Endothelial cell of umbilical vein (primary cell): ENCODE results near the gene CELF5. TPM values are rescaled to one million over a fixed set of nuclear protein-coding genes. Genes with fewer than 3 reads are reported as not detected.

Experiments
- BruUV-seq: library from RNA; stranded (reverse); fragments of 400-500 nt; replicated peaks from 2 replicates; lab custom pipeline; 2021; lab: Mats Ljungman, UMichigan
- CTCF ChIA-PET: fragments of 300-600, 350-600 bp; sonication (Branson Sonifier 250); formaldehyde crosslinking; loops from one replicate; lab custom pipeline; 2021; ENCODE audit warnings: antibody characterized with exemption, inconsistent platforms; lab: Charles Lee
- POLR2A ChIA-PET: fragments of 300-600, 350-600 bp; sonication (Branson Sonifier 250); formaldehyde crosslinking; loops from one replicate; lab custom pipeline; 2021; ENCODE audit warnings: antibody characterized with exemption, inconsistent platforms; lab: Charles Lee
- DNase-seq: peaks from one replicate; pipeline ENCODE4 v3.0.0-alpha.2; 2011; ENCODE audit warnings: low read depth, low spot score
- FAIRE-seq: peaks from 2 replicates; lab custom pipeline; 2011; peaks lifted over from hg19 to GRCh38; lab: Jason Lieb, UNC
- H2AFZ ChIP-seq: 2 replicates; pipeline ENCODE4 v1.6.0; 2012; ENCODE audit warnings: low read depth, low read length, control low read depth, inconsistent platforms
- H3K27ac ChIP-seq: 2 replicates; pipeline ENCODE4 v1.5.1; 2011; ENCODE audit warnings: low read depth, mild to moderate bottlenecking, control low read depth, low read length, moderate library complexity; ENCODE audit not compliant: insufficient read depth
- H3K27me3 ChIP-seq, 2 experiments: 2 replicates each; pipeline versions ENCODE4 v1.6.0 to v1.6.1; 2011; ENCODE audit warnings: low read length in 2 of 2, mixed read lengths in 1 of 2; ENCODE audit not compliant: control insufficient read depth in 2 of 2, insufficient read depth in 2 of 2
- H3K36me3 ChIP-seq, 2 experiments: 2 replicates in 1 of 2; 3 replicates in 1 of 2; pipeline ENCODE4 v1.5.1; 2011; ENCODE audit warnings: low read length in 2 of 2, mild to moderate bottlenecking in 1 of 2, moderate library complexity in 1 of 2; ENCODE audit not compliant: control insufficient read depth in 2 of 2, insufficient read depth in 2 of 2; ENCODE audit errors: extremely low read depth in 1 of 2
- H3K4me1 ChIP-seq: 3 replicates; pipeline ENCODE4 v1.5.1; 2011; ENCODE audit warnings: mild to moderate bottlenecking, low read length; ENCODE audit not compliant: control insufficient read depth, insufficient read depth; ENCODE audit errors: extremely low read depth
- H3K4me2 ChIP-seq: 2 replicates; pipeline ENCODE4 v1.6.1; 2011; ENCODE audit warnings: low read length, control low read depth, mixed read lengths; ENCODE audit not compliant: insufficient read depth
- H3K4me3 ChIP-seq, 3 experiments: fragments of 200-600 bp in 1 of 3; sonication (generic), shearing (Covaris generic) in 1 of 3; replicated peaks in 1 of 3; 2 replicates each; pipeline ENCODE4 v1.5.1; 2011 to 2016; ENCODE audit warnings: control low read depth in 3 of 3, low read length in 3 of 3, mild to moderate bottlenecking in 2 of 3, inconsistent platforms in 1 of 3, low read depth in 1 of 3, moderate library complexity in 1 of 3; ENCODE audit not compliant: insufficient read depth in 1 of 3
- H3K79me2 ChIP-seq: 2 replicates; pipeline ENCODE4 v1.6.0; 2012; ENCODE audit warnings: low read length, inconsistent platforms; ENCODE audit not compliant: control insufficient read depth, insufficient read depth
- H3K9ac ChIP-seq: replicated peaks from 2 replicates; pipeline ENCODE3; 2011; ENCODE audit warnings: low read length, control low read depth; ENCODE audit not compliant: insufficient read depth; ENCODE audit errors: extremely low read depth
- H3K9me1 ChIP-seq: replicated peaks from 3 replicates; pipeline ENCODE4 v1.6.0; 2011; ENCODE audit warnings: mild to moderate bottlenecking, low read length; ENCODE audit not compliant: control insufficient read depth, insufficient read depth; ENCODE audit errors: extremely low read depth
- H3K9me3 ChIP-seq: replicated peaks from 2 replicates; pipeline ENCODE4 v1.5.1; 2012; ENCODE audit warnings: low read length, inconsistent platforms; ENCODE audit not compliant: control insufficient read depth, insufficient read depth
- H4K20me1 ChIP-seq: replicated peaks from 2 replicates; pipeline ENCODE3; 2011; ENCODE audit warnings: mild to moderate bottlenecking, low read length; ENCODE audit not compliant: control insufficient read depth, insufficient read depth; ENCODE audit errors: extremely low read depth
- CTCF ChIP-seq, 2 donors: IDR thresholded peaks; 1 replicate in 1 of 2; 2 replicates in 1 of 2; pipeline ENCODE4 v1.5.1; 2011; ENCODE audit warnings: low read length in 2 of 2, mild to moderate bottlenecking in 2 of 2, moderate library complexity in 2 of 2, control low read depth in 1 of 2, inconsistent platforms in 1 of 2, low read depth in 1 of 2; ENCODE audit not compliant: insufficient read depth in 1 of 2; ENCODE audit errors: extremely low read depth in 1 of 2
- EZH2 ChIP-seq: IDR thresholded peaks from 2 replicates; pipeline ENCODE4 v1.6.1; 2012; ENCODE audit warnings: borderline replicate concordance, low read depth, mild to moderate bottlenecking, moderate library complexity, low read length, inconsistent platforms; ENCODE audit not compliant: severe bottlenecking
- FOS ChIP-seq: IDR thresholded peaks from 2 replicates; pipeline ENCODE4 v1.6.1; 2011; ENCODE audit warnings: mild to moderate bottlenecking, low read length, moderate library complexity, borderline replicate concordance; ENCODE audit not compliant: insufficient read depth
- GATA2 ChIP-seq: IDR thresholded peaks from 2 replicates; pipeline ENCODE4 v1.7.0; 2011; ENCODE audit warnings: low read depth, mild to moderate bottlenecking, moderate library complexity, mixed read lengths, low read length; ENCODE audit not compliant: insufficient read length, insufficient read depth
- JUN ChIP-seq: IDR thresholded peaks from 2 replicates; pipeline ENCODE4 v1.6.1; 2011; ENCODE audit warnings: borderline replicate concordance, low read depth; ENCODE audit not compliant: insufficient read length, insufficient read depth
- MAX ChIP-seq: IDR thresholded peaks from 2 replicates; pipeline ENCODE4 v1.6.1; 2011; ENCODE audit not compliant: insufficient read depth, insufficient read length
- MYC ChIP-seq: IDR thresholded peaks from one replicate; pipeline ENCODE4 v1.6.1; 2011; ENCODE audit warnings: mild to moderate bottlenecking, low read depth, low read length
- POLR2A ChIP-seq: IDR thresholded peaks from 2 replicates; pipeline ENCODE4 v1.6.1; 2012; ENCODE audit warnings: low read depth, mild to moderate bottlenecking, control low read depth, low read length
- POLR2AphosphoS5 ChIP-seq: IDR thresholded peaks from 2 replicates; pipeline ENCODE4 v1.6.1; 2012; ENCODE audit warnings: low read depth, mild to moderate bottlenecking, control low read depth, low read length, moderate library complexity; ENCODE audit not compliant: insufficient read depth
- dilution Hi-C: fragments of 300-500 bp; cut with MboI; formaldehyde crosslinking; loops from one replicate; pipeline ENCODE4 v1.15.0; 2019; ENCODE audit warnings: low sequenced_read_pairs; ENCODE audit not compliant: extremely low pct_ligation_motif_present
- intact Hi-C: fragments of 100-400 bp; cut with micrococcal nuclease; formaldehyde crosslinking; loops from one replicate; pipeline ENCODE4 v1.10.0; 2022
- polyA plus RNA-seq, 4 experiments: library from polyadenylated mRNA; depleted of rRNA in 3 of 4; stranded (reverse) in 3 of 4; unstranded in 1 of 4; fragments of >200 nt; gene quantifications; 2 replicates each; pipeline versions ENCODE4 v1.2.1 to v1.2.3, GENCODE V29; 2011 to 2012; ENCODE audit warnings: missing spikeins in 1 of 4
- total RNA-seq: library from RNA; stranded (reverse); gene quantifications from 2 replicates; pipeline ENCODE4 v1.2.3, GENCODE V29; 2021

Gene CELF5
- total and polyA plus RNA-seq, 2 donors (not counting 3 experiments of a cell fraction or from before 2014, with no cell fraction given) = not detected

GRCh38 chr19:3266792-3267514 lies 42.5 kb downstream of the CELF5 start:
- CTCF ChIA-PET = no interaction called here
- Histone ChIP-seq H3K9ac (no peak overlapping the region), H4K20me1 (no peaks in the 10 kb centered on the region), H2AFZ (no peak overlapping the region), H3K9me3 (no peaks in the 10 kb centered on the region), H3K79me2 (no peaks in the 10 kb centered on the region), H3K4me2 (no peak overlapping the region), H3K27me3 (peaks cover 16% of the 10 kb centered on the region in 2 experiments), H3K27ac (no peak overlapping the region), H3K4me3 (no peak overlapping the region), H3K36me3 (no peaks in the 10 kb centered on the region), H3K9me1 (no peaks in the 10 kb centered on the region), H3K4me1 (no peaks in the 10 kb centered on the region)
- FAIRE-seq (no peak), DNase-seq (no peak)
- TF ChIP-seq MAX (no peak), MYC (no peak), EZH2 (no peak), GATA2 (no peak), POLR2AphosphoS5 (no peak), FOS (no peak), JUN (no peak), CTCF (IDR thresholded peaks at IDR 0.05; ENCODE audit: extremely low read depth in 1 of 2, insufficient read depth in 1 of 2, low read depth in 1 of 2, low read length in 2 of 2) (no peak), POLR2A (no peak)
- no TSS peak for BruUV-seq
- POLR2A ChIA-PET = no interaction called here
- dilution Hi-C loops (no loop called here), intact Hi-C loops (no loop called here)
